Loucy (cell line): Measurements from ENCODE around the gene ANKRD18A.
"Not testable (repeated sequence)": the region's sequence is repeated elsewhere in the genome, so short reads cannot be mapped to it uniquely, and the experiment has no call there.

ENCODE experiments used
- H2AFZ ChIP-seq: fragments of 200-600 bp; sonication (generic); 2 replicates; pipeline ENCODE4 v1.6.0; 2016; ENCODE audit warnings: antibody characterized with exemption, mild to moderate bottlenecking, low read length, moderate library complexity
- H3F3A ChIP-seq: fragments of 200-600 bp; 2 replicates; pipeline ENCODE4 v1.6.0; 2016; ENCODE audit warnings: antibody characterized with exemption, low read depth, mild to moderate bottlenecking
- H3K27me3 ChIP-seq: fragments of 200-600 bp; sonication (generic); 2 replicates; pipeline ENCODE4 v1.6.1; 2014; ENCODE audit warnings: low read length, mild to moderate bottlenecking; ENCODE audit not compliant: insufficient read depth, poor library complexity, severe bottlenecking
- H3K36me3 ChIP-seq: fragments of 200-600 bp; sonication (generic); 2 replicates; pipeline ENCODE4 v1.6.1; 2016; ENCODE audit warnings: low read length; ENCODE audit not compliant: insufficient read depth
- H3K4me1 ChIP-seq: fragments of 200-600 bp; sonication (generic); 2 replicates; pipeline ENCODE4 v1.5.1; 2014; ENCODE audit warnings: low read length, mild to moderate bottlenecking; ENCODE audit not compliant: insufficient read depth, poor library complexity, severe bottlenecking
- H3K4me2 ChIP-seq: fragments of 200-600 bp; sonication (generic); 2 replicates; pipeline ENCODE4 v1.6.0; 2014; ENCODE audit warnings: antibody characterized with exemption, low read length, low read depth, mild to moderate bottlenecking; ENCODE audit not compliant: poor library complexity, severe bottlenecking
- H3K4me3 ChIP-seq: fragments of 200-600 bp; sonication (generic); 2 replicates; pipeline ENCODE4 v1.5.1; 2014; ENCODE audit warnings: low read length, mild to moderate bottlenecking, mixed read lengths; ENCODE audit not compliant: poor library complexity, severe bottlenecking
- H3K79me2 ChIP-seq: fragments of 200-600 bp; sonication (generic); 2 replicates; pipeline ENCODE4 v1.6.1; 2014; ENCODE audit warnings: low read length; ENCODE audit not compliant: insufficient read depth
- H3K9ac ChIP-seq: fragments of 200-600 bp; sonication (generic); 2 replicates; pipeline ENCODE4 v1.6.0; 2014; ENCODE audit warnings: mild to moderate bottlenecking, low read depth, low read length, moderate library complexity; ENCODE audit not compliant: poor library complexity, severe bottlenecking
- H3K9me2 ChIP-seq: fragments of 200-600 bp; sonication (generic); replicated peaks from 2 replicates; pipeline ENCODE4 v1.6.1; 2016; ENCODE audit warnings: low read depth, low read length, mixed read lengths
- H3K9me3 ChIP-seq: fragments of 200-600 bp; sonication (generic); 2 replicates; pipeline ENCODE4 v1.6.1; 2014; ENCODE audit warnings: mild to moderate bottlenecking, antibody characterized with exemption, low read length, low read depth; ENCODE audit not compliant: insufficient read depth
- H4K20me1 ChIP-seq: fragments of 200-600 bp; sonication (generic); 2 replicates; pipeline ENCODE4 v1.6.0; 2014; ENCODE audit warnings: antibody characterized with exemption, low read length, mild to moderate bottlenecking; ENCODE audit not compliant: insufficient read depth, poor library complexity, severe bottlenecking
- EZH2phosphoT487 ChIP-seq: fragments of 200-600 bp; IDR thresholded peaks from 2 replicates; pipeline ENCODE4 v1.6.1; 2018; ENCODE audit warnings: antibody characterized with exemption, mild to moderate bottlenecking, moderate library complexity, borderline replicate concordance
- TF ChIP-seq, protein P1 (sequence below): fragments of 200-600 bp; sonication (generic); conservative IDR thresholded peaks from 2 replicates; pipeline ENCODE4 v1.5.1; 2014; ENCODE audit warnings: mild to moderate bottlenecking, antibody characterized with exemption, low read length

ANKRD18A gene

GRCh38 chr9:38622288-38622674 lies 1.9 kb upstream of the ANKRD18A start:
- Histone ChIP-seq H3K4me2 (no peak overlapping the region), H3F3A (no peaks in the 10 kb centered on the region), H3K36me3 (no peaks in the 10 kb centered on the region), H3K9me2 (no peaks in the 10 kb centered on the region), H3K79me2 (no peaks in the 10 kb centered on the region), H3K9me3 (no peaks in the 10 kb centered on the region; the same call in 1 of the 2 replicates), H3K27me3 (no peaks in the 10 kb centered on the region), H4K20me1 (no peaks in the 10 kb centered on the region), H3K4me3 (no peak overlapping the region), H3K4me1 (no peaks in the 10 kb centered on the region), H2AFZ (no peak overlapping the region), H3K9ac (no peak overlapping the region)
- TF ChIP-seq, protein P1, sequence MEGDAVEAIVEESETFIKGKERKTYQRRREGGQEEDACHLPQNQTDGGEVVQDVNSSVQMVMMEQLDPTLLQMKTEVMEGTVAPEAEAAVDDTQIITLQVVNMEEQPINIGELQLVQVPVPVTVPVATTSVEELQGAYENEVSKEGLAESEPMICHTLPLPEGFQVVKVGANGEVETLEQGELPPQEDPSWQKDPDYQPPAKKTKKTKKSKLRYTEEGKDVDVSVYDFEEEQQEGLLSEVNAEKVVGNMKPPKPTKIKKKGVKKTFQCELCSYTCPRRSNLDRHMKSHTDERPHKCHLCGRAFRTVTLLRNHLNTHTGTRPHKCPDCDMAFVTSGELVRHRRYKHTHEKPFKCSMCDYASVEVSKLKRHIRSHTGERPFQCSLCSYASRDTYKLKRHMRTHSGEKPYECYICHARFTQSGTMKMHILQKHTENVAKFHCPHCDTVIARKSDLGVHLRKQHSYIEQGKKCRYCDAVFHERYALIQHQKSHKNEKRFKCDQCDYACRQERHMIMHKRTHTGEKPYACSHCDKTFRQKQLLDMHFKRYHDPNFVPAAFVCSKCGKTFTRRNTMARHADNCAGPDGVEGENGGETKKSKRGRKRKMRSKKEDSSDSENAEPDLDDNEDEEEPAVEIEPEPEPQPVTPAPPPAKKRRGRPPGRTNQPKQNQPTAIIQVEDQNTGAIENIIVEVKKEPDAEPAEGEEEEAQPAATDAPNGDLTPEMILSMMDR: no peak

- H2AFZ ChIP-seq: no peak overlapping the region
- H3F3A ChIP-seq: no peaks in the 10 kb centered on the region
- no peaks in the 10 kb centered on the region for H3K27me3 ChIP-seq
- no peaks in the 10 kb centered on the region for H4K20me1 ChIP-seq
- H3K79me2 ChIP-seq: no peaks in the 10 kb centered on the region
- no peaks in the 10 kb centered on the region for H3K36me3 ChIP-seq
- H3K4me1 ChIP-seq: no peaks in the 10 kb centered on the region
- H3K9me2 ChIP-seq: no peaks in the 10 kb centered on the region
- H3K4me3 ChIP-seq: no peak overlapping the region
- TF ChIP-seq, protein P1: no peak
- no peak for TF ChIP-seq EZH2phosphoT487
- no peak overlapping the region for H3K4me2 ChIP-seq
- no peak overlapping the region for H3K9ac ChIP-seq
- no peaks in the 10 kb centered on the region; the same call in 1 of the 2 replicates for H3K9me3 ChIP-seq
These were observed 1.3 kb upstream of the ANKRD18A start for GRCh38 chr9:38621434-38622287.

DNA sequence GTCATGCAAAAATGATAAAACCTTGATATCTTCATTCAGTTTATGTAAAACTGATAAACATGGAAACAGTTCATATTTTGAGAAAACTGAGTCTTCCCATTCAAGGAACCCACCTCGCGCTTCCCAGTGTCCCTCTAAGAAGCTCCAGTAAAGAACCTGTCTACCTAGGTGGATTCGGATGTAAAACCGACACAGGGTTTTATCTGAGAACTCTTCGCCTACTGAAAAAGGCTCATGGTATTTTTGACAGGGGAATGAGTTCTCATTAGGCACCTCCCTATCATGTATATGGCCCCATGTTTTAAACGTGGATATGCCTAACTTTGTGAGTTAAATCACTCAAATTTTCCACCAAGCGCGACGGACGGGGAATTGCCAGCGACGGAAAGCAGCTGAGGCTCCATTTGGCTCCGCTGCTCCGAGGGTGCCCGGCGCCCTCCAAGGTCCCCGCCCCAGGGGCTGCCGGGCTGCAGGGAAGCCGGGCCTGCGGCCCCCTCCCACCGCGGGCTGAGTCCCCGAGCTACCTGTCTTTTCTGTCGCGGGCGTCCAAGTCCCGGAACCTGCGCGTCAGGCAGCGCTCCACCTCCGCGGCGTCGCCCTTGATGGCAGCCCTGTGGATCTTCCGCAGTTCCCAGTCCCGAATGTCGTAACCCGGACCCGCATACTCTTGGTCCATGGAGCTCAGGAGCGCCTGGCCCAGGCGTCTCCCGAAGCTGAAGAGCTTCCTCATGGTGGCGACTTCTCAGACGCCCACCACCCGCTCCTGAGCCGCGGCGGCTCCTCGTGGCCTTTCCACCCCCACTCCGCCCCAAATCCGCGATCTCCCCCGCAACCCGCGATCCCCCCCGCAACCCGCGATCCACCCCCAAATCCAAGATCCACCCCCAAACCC lies 594 bp downstream of the ANKRD18A start:
- H3K9me2 ChIP-seq: no peaks in the 10 kb centered on the region
- H3K4me1 ChIP-seq: no peaks in the 10 kb centered on the region
- H3K36me3 ChIP-seq: no peaks in the 10 kb centered on the region
- no peaks in the 10 kb centered on the region for H3K79me2 ChIP-seq
- no peaks in the 10 kb centered on the region; the same call in 1 of the 2 replicates for H3K9me3 ChIP-seq
- H3K4me3 ChIP-seq: no peak overlapping the region
- H3F3A ChIP-seq: no peaks in the 10 kb centered on the region
- TF ChIP-seq, protein P1: no peak
- no peak for TF ChIP-seq EZH2phosphoT487
- no peak overlapping the region for H3K9ac ChIP-seq
- H2AFZ ChIP-seq: no peak overlapping the region
- H3K27me3 ChIP-seq: no peaks in the 10 kb centered on the region
- no peak overlapping the region for H3K4me2 ChIP-seq
- no peaks in the 10 kb centered on the region for H4K20me1 ChIP-seq

DNA sequence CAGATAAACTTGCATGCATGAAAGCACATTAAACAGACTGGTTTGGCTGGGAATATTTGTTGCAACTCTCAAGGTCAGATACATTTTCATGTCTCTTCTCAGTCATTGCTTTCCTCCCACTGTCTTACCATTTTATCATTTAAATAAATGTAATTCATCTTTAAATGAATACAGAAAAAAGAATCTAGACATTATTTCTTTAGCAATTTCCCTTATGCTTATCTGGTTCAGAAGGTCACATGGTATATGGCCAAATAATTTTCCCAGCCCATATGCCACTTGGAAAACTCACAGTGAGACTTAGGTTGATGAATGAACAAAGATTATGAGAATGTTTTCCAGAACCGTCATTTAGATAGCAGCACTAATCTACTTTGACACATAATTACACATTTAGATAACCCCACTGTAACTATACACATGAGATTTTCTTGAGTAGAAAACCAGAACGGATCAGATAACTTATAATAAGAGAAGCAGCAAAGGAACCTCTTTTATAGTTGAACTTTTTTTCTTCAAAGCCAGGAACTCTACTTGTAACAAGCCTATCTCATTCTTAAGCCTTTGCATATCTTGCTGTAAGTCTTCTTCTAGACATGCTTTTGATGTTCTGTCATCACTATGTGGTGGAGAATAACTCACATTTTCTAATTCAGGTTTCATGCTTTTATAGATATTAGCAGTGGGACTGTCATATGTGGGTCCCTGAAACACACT lies 22.2 kb downstream of the ANKRD18A start:
- not testable (repeated sequence) for H3K4me2 ChIP-seq, H3K9ac ChIP-seq, H2AFZ ChIP-seq, H3F3A ChIP-seq, H4K20me1 ChIP-seq, H3K9me3 ChIP-seq, H3K4me3 ChIP-seq, H3K27me3 ChIP-seq, H3K4me1 ChIP-seq, H3K9me2 ChIP-seq, H3K79me2 ChIP-seq, H3K36me3 ChIP-seq
